NCI-H524 (cell line): Measurements from ENCODE around the gene GDPD5.
A peak's percentile ranks its signal among the peaks of the same experiment; 100 is the strongest.

Experiments used
- DNase-seq, 2 experiments: peaks; one replicate each; lab custom pipeline; 2025; lab: John Stamatoyannopoulos, UW

Gene GDPD5

DNA sequence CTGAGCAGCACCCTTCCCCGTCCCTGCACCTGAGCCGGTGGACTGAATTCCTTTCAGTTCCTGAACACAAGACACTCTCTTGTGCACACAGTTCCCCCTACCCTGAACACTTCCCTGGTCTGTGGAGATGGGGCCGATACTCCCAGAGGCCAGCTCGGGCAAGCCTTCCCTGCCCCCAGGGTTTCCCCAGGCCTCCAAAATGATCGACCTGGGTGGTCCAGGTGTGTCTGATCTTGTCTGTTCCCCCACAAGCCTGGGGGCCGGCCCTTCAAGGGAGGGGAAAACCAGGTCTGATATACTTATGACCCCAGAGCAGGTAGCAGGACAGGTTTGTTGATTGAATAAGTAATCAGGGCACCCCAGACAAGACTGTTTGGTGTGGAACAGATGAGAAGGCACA, 52.1 kb downstream of the GDPD5 start:
- no peak for DNase-seq

DNA sequence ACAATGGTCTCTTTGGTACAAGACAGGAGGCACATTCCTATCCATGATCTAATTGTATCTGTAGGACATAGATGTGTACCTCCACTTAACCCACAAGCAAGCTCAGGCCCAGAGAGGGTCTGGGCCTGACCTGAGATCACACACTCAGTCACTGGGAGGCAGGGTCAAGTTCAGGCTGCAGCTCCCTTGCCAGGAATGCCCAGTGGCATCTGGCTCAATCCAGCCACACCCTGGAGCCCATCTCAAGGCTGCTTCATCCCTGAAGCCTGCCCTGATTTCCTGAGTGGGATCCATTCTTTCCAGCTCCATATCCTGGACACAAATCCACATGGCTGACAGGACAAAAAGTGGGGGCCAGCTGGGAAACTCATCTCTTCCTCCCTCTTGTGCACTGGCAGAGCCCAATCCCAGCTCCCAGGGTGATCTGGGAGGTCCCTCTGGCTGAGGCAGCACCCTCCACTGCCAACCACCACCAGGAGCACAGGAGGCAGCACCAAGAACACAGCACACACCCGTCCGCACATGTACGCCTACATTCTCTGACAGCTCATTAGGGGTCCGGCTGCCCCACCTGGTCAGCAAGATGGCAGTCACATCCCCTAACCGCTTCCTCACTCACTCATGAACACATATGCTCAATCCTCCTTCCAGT, 53.5 kb downstream of the GDPD5 start:
- DNase-seq = no peak

GRCh38 chr11:75471176-75471973, 54.4 kb downstream of the GDPD5 start:
- peak in 1 of 2 experiments; percentile 22 for DNase-seq

- no peak for DNase-seq
Measured at GRCh38 chr11:75470476-75471080, 55.2 kb downstream of the GDPD5 start.

GRCh38 chr11:75469785-75470405, 55.8 kb downstream of the GDPD5 start:
- no peak for DNase-seq

GRCh38 chr11:75468534-75469340, 57.0 kb downstream of the GDPD5 start:
- no peak for DNase-seq

DNA sequence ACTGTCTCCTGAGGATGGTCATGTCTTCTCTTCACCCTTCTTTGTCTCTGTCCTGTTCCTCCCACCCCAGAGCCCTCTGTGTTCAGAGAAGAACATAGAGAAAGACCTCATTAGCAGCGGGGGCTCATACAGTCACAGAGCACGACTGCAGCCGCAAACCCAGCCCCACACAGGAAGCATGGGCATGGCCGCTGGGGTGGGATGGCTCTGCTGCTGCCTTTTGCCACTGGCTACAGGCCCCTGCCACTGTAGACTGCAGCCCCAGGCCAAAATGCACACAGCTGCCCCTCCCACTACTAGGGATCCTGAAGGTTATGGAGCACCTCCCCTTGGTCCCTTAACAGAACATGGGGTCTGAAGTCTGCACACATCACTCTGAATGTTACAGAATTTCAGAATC, 57.9 kb downstream of the GDPD5 start:
- no peak for DNase-seq

DNA sequence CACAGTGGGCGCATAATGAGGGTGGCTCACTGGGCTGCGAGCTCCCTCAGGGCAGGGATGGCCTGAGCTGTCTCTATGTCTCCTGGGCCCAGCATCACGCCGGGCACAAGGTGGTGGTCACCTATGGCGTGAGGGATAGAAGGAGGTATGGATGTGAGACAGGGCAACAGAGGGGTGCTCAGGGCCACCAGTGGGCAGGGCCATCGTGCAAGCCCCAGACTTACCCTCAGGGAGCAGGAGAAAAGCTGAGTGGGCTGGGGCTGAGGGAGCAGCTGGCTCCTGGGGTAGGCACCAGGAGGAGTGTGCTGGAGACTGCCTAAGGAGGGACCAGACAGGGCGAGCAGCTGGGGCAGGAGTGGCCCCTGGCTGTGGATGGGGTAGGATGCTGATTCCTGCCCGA, 58.4 kb downstream of the GDPD5 start:
- peak; percentile 14 to 44 for DNase-seq

GRCh38 chr11:75465701-75466531, 59.8 kb downstream of the GDPD5 start:
- no peak for DNase-seq

- no peak for DNase-seq
Measured at GRCh38 chr11:75463106-75463774, 62.5 kb downstream of the GDPD5 start.

GRCh38 chr11:75462117-75462653, 63.6 kb downstream of the GDPD5 start:
- no peak for DNase-seq

GRCh38 chr11:75461151-75461550, 64.6 kb downstream of the GDPD5 start:
- DNase-seq = no peak

GRCh38 chr11:75456596-75457183, 69.1 kb downstream of the GDPD5 start:
- DNase-seq = no peak

- peak in 1 of 2 experiments; percentile 30 for DNase-seq
Measured at GRCh38 chr11:75454987-75455386, 70.8 kb downstream of the GDPD5 start.

DNA sequence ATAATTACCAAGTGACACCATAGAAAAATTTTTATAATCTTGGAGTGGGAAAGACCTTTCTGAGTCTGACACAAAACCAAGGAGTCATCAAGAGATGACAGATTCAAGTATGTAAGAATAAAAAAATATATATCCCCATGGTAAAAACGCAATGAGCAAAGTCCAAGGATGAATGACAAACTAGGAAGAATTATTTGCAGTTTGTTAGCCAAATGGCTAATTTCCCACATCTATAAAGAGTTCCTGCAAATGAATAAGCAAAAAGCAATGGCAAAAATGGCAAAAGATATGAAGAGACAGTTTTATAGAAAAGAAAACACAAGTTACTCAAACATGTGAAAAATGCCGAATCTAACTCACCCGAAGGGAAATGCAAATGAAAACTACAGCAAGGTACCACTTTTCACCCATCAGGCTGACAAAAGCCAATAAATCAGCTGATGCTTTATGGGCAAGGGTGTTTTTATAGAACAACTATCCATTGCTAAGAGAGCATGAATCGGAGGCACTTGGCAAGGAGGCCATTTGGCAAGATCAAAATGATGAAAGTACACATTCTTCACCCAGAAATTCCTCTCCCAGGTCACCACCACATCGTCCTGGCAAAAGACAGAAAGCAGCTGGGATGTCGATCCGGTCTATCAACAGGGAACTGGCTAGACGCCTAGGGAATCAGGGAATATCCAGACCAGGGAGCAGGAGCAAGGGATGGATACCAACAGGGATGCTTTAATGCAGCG, 71.7 kb downstream of the GDPD5 start:
- no peak for DNase-seq

- no peak for DNase-seq
Measured at GRCh38 chr11:75450826-75451821, 74.6 kb downstream of the GDPD5 start.

DNA sequence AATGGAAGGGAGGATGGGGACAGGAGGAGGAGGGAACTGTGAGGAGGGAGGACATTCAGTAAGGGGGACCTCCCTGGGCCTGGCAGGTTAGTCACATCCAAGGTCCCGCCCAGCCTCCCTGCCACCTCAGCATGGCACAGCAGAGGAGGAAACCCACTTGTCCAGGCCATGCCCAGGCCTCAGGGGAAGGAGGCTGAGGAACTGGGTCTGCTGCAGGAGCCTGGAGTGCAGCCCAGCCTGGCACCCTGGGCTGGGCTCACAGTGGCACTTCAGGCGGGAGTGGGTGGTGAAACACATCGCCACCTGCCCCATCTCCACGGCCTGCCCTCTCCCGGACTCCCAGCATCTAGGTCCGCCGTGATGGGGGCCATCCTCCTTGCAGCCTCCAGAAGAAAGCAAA, 75.5 kb downstream of the GDPD5 start:
- no peak for DNase-seq

DNA sequence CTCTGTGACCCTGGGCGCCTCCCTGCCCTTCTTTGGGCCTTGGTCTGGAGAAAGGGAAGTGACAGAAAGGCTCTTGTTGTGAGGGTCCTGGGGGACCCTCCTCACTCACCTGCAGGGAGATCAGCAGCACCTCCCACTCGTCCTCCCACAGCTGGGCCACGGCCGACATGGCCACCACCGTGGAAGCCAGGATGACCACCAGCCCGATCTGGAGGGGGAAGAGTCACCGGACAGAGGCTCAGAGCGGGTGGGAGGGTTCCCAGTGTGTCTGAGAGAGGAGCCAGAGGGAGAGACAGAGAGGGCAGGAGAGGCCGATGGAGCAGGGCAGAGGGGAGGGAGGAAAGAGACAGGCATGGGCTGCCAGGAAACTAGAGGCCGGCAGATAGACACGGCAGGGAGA, 76.0 kb downstream of the GDPD5 start:
- no peak for DNase-seq
